Suprapubic skin (tissue), 4 donors: ENCODE measurements around the gene LTBP2. TPM values are rescaled to one million over a fixed set of nuclear protein-coding genes. Genes with fewer than 3 reads are reported as not detected.

Experiments
- DNase-seq, 2 donors: peaks; one replicate each; pipeline ENCODE4 v3.0.0-alpha.2; 2019; ENCODE audit warnings: low spot score in 2 of 2
- H3K27ac ChIP-seq: fragments of 200-600 bp; sonication (generic); one replicate; pipeline ENCODE4 v1.5.1; 2019
- H3K27me3 ChIP-seq: fragments of 200-600 bp; sonication (generic); one replicate; pipeline ENCODE4 v1.5.1; 2019
- H3K36me3 ChIP-seq: fragments of 200-600 bp; sonication (generic); one replicate; pipeline ENCODE4 v1.5.1; 2019
- H3K4me1 ChIP-seq: fragments of 200-600 bp; sonication (generic); one replicate; pipeline ENCODE4 v1.5.1; 2019
- H3K4me3 ChIP-seq: fragments of 200-600 bp; sonication (generic); one replicate; pipeline ENCODE4 v1.5.1; 2019; ENCODE audit warnings: mild to moderate bottlenecking
- H3K9me3 ChIP-seq: fragments of 200-600 bp; sonication (generic); one replicate; pipeline ENCODE4 v1.5.1; 2019
- CTCF ChIP-seq, 2 donors: fragments of 200-600 bp in 1 of 2; fragments of 450-650 bp in 1 of 2; sonication (generic) in 1 of 2; IDR thresholded peaks; one replicate each; pipeline ENCODE4 v1.5.1; 2016 to 2019; ENCODE audit warnings: antibody characterized with exemption in 2 of 2, mild to moderate bottlenecking in 1 of 2, moderate library complexity in 1 of 2
- EP300 ChIP-seq: sonication (generic); formaldehyde crosslinking; IDR thresholded peaks from one replicate; pipeline ENCODE4 v1.6.1; 2017; ENCODE audit warnings: antibody characterized with exemption
- POLR2A ChIP-seq, 2 donors: fragments of 450-650 bp; IDR thresholded peaks; one replicate each; pipeline ENCODE4 v1.6.1; 2017; ENCODE audit warnings: antibody characterized with exemption in 2 of 2, mild to moderate bottlenecking in 2 of 2, moderate library complexity in 2 of 2
- POLR2AphosphoS5 ChIP-seq, 3 donors: sonication (generic); formaldehyde crosslinking; IDR thresholded peaks; one replicate each; pipeline ENCODE4 v1.6.1; 2017; ENCODE audit warnings: antibody characterized with exemption in 3 of 3
- WGBS: methylation state at CpG from one replicate; pipeline ENCODE4 v1.1.5; 2018; 5-methylcytosine and 5-hydroxymethylcytosine counted together
- total RNA-seq, 4 donors: library from RNA; depleted of rRNA; stranded (reverse); fragments of >200 nt; gene quantifications; one replicate each; pipeline ENCODE4 v1.1.0, GENCODE V29; 2016

Gene LTBP2
- total RNA-seq, 4 donors from 2014 or later = 19.6 to 36.0 (median 26.2) TPM

- H3K4me1 ChIP-seq = peaks cover 26% of the 10 kb centered on the region
- no peak overlapping the region for H3K27ac ChIP-seq
- H3K27me3 ChIP-seq = no peaks in the 10 kb centered on the region
- no peak overlapping the region for H3K4me3 ChIP-seq
- peaks cover 12% of the 10 kb centered on the region for H3K36me3 ChIP-seq
- WGBS = 28% methylated on average over 2 of the region's 2 CpGs
- TF ChIP-seq CTCF (IDR thresholded peaks at IDR 0.05) = no peak
- no peak for TF ChIP-seq EP300
- no peak for TF ChIP-seq POLR2A (IDR thresholded peaks at IDR 0.05)
- no peak for TF ChIP-seq POLR2AphosphoS5 (IDR thresholded peaks at IDR 0.05)
- DNase-seq = no peak
- H3K9me3 ChIP-seq = no peaks in the 10 kb centered on the region
Measured at GRCh38 chr14:74495356-74495755, 116.7 kb downstream of the LTBP2 start.

GRCh38 chr14:74493343-74494261 is 118.4 kb downstream of the LTBP2 start, which contains the start of gene ISCA2:
ISCA2 (plus strand) TSS chr14:74493765; CDS start chr14:74493775, 10 bp downstream.
- DNase-seq = peak; percentile 100
- H3K9me3 ChIP-seq = no peaks in the 10 kb centered on the region
- peaks cover 10% of the 10 kb centered on the region for H3K36me3 ChIP-seq
- TF ChIP-seq EP300 (no peak), POLR2A (IDR thresholded peaks at IDR 0.05) (peak in 1 of 2 donors; percentile 55), POLR2AphosphoS5 (IDR thresholded peaks at IDR 0.05) (peak in 1 of 3 donors; percentile 41), CTCF (IDR thresholded peaks at IDR 0.05) (no peak)
- H3K27ac ChIP-seq = peak within 1 kb of the TSS; percentile 95
- H3K27me3 ChIP-seq = no peaks in the 10 kb centered on the region
- peak within 1 kb of the TSS; percentile 93 for H3K4me3 ChIP-seq
- 1% methylated on average over 40 of the region's 73 CpGs for WGBS
- peaks cover 42% of the 10 kb centered on the region for H3K4me1 ChIP-seq

- Histone ChIP-seq H3K4me3 (peak within 1 kb of the TSS; percentile 93), H3K9me3 (no peaks in the 10 kb centered on the region), H3K4me1 (peaks cover 42% of the 10 kb centered on the region), H3K27me3 (no peaks in the 10 kb centered on the region), H3K36me3 (peaks cover 10% of the 10 kb centered on the region), H3K27ac (peak within 1 kb of the TSS; percentile 95)
- DNase-seq = no peak
- no peak for TF ChIP-seq CTCF (IDR thresholded peaks at IDR 0.05)
- TF ChIP-seq POLR2AphosphoS5 (IDR thresholded peaks at IDR 0.05) = peak in 2 of 3 donors; percentile 21 to 66
- no peak for TF ChIP-seq EP300
- peak in 1 of 2 donors; percentile 62 for TF ChIP-seq POLR2A (IDR thresholded peaks at IDR 0.05)
- 0% methylated on average over 21 of the region's 35 CpGs for WGBS
Measured at GRCh38 chr14:74492776-74493342, 119.2 kb downstream of the LTBP2 start, which contains the start of gene NPC2. NPC2 (minus strand) TSS chr14:74493305; CDS start chr14:74493274, 31 bp downstream.

- H3K4me3 ChIP-seq = peak overlapping the region; percentile 93
- H3K36me3 ChIP-seq = peaks cover 6% of the 10 kb centered on the region
- no peaks in the 10 kb centered on the region for H3K9me3 ChIP-seq
- no peak for DNase-seq
- H3K27ac ChIP-seq = peak overlapping the region; percentile 95
- peaks cover 42% of the 10 kb centered on the region for H3K4me1 ChIP-seq
- 4% methylated on average over 20 of the region's 20 CpGs for WGBS
- no peaks in the 10 kb centered on the region for H3K27me3 ChIP-seq
- no peak for TF ChIP-seq EP300
- no peak for TF ChIP-seq CTCF (IDR thresholded peaks at IDR 0.05)
- no peak for TF ChIP-seq POLR2A (IDR thresholded peaks at IDR 0.05)
- TF ChIP-seq POLR2AphosphoS5 (IDR thresholded peaks at IDR 0.05) = no peak
Measured at GRCh38 chr14:74491956-74492775, 119.9 kb downstream of the LTBP2 start.
